SK-N-MC (cell line): ENCODE results near the gene EFR3B.

ENCODE experiments used
- EZH2 ChIP-seq: fragments of 200-600 bp; sonication (generic); IDR thresholded peaks from one replicate; pipeline ENCODE4 v1.6.1; 2017; ENCODE audit warnings: antibody characterized with exemption
- POLR2AphosphoS5 ChIP-seq: IDR thresholded peaks from 2 replicates; pipeline ENCODE4 v1.6.1; 2012; ENCODE audit warnings: mild to moderate bottlenecking, low read depth, low read length, borderline replicate concordance

DNA sequence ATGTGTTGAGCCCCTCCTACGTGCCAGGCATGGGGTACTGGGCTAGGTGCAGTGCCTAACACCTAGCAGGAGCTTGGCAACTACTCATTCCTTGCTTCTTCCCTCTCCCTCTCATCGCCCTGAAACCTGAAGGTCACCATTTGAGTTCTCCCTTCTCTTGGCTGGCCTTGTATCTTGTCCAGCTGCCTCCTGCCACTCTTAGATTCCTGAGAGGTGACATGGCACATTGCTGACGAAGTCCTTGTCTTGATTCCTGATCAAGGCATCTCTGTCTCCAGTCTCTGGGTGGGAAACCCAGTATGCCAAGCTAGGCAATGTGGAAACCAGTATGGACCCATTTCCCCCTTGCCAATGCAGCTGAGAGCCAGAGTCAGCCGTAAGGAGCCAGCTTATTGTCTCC lies 9.0 kb upstream of the EFR3B start:
- TF ChIP-seq EZH2, result no peak
- TF ChIP-seq POLR2AphosphoS5, result no peak
